Glutamatergic neuron (in vitro differentiated cells): ENCODE measurements around the gene SMC1B. TPM values are rescaled to one million over a fixed set of nuclear protein-coding genes. Genes with fewer than 3 reads are reported as not detected.
A peak's percentile ranks its signal among the peaks of the same experiment; 100 is the strongest.

Experiments used
- DNase-seq: peaks from one replicate; pipeline ENCODE4 v3.0.0; 2022
- H3K27ac Mint-ChIP-seq: one replicate; pipeline ENCODE4 v1.8.0; 2020; ENCODE audit warnings: mild to moderate bottlenecking, mixed read lengths, inconsistent platforms; ENCODE audit not compliant: unreplicated experiment
- H3K27me3 Mint-ChIP-seq: one replicate; pipeline ENCODE4 v1.8.0; 2020; ENCODE audit warnings: mild to moderate bottlenecking, moderate library complexity, mixed read lengths, inconsistent platforms; ENCODE audit not compliant: unreplicated experiment
- H3K36me3 Mint-ChIP-seq: one replicate; pipeline ENCODE4 v1.8.0; 2020; ENCODE audit warnings: mild to moderate bottlenecking, mixed read lengths, inconsistent platforms; ENCODE audit not compliant: unreplicated experiment
- H3K4me1 Mint-ChIP-seq: one replicate; pipeline ENCODE4 v1.8.0; 2020; ENCODE audit warnings: mild to moderate bottlenecking, low read depth, mixed read lengths, inconsistent platforms; ENCODE audit not compliant: unreplicated experiment
- H3K4me3 Mint-ChIP-seq: one replicate; pipeline ENCODE4 v1.8.0; 2020; ENCODE audit warnings: mild to moderate bottlenecking, mixed read lengths, inconsistent platforms; ENCODE audit not compliant: unreplicated experiment
- H3K9me3 Mint-ChIP-seq: one replicate; pipeline ENCODE4 v1.8.0; 2020; ENCODE audit warnings: mild to moderate bottlenecking, moderate library complexity, mixed read lengths, inconsistent platforms; ENCODE audit not compliant: unreplicated experiment
- CTCF ChIP-seq: fragments of 200-600 bp; sonication (generic); IDR thresholded peaks from one replicate; pipeline ENCODE4 v1.5.0; 2021; ENCODE audit not compliant: partially characterized antibody, unreplicated experiment
- total RNA-seq: library from RNA; stranded (reverse); fragmentation: NEBNext Ultra II Directional; extraction: Animal tissue kit (Norgen Biotek cat#: 25700); gene quantifications from one replicate; pipeline ENCODE4 v1.2.1, GENCODE V29; 2021; ENCODE audit not compliant: unreplicated experiment

SMC1B gene
- total RNA-seq, 1 donor from 2014 or later: not detected

GRCh38 chr22:45334528-45334927, 78.9 kb downstream of the SMC1B start:
- H3K9me3 Mint-ChIP-seq: peaks cover 9% of the 10 kb centered on the region
- H3K36me3 Mint-ChIP-seq: no peaks in the 10 kb centered on the region
- no peak for DNase-seq
- H3K27me3 Mint-ChIP-seq: peaks cover 6% of the 10 kb centered on the region
- H3K27ac Mint-ChIP-seq: no peak overlapping the region
- TF ChIP-seq CTCF: no peak
- no peak overlapping the region for H3K4me3 Mint-ChIP-seq
- peaks cover 9% of the 10 kb centered on the region for H3K4me1 Mint-ChIP-seq

- no peak overlapping the region for H3K27ac Mint-ChIP-seq
- no peak overlapping the region for H3K4me3 Mint-ChIP-seq
- peaks cover 12% of the 10 kb centered on the region for H3K4me1 Mint-ChIP-seq
- peaks cover 9% of the 10 kb centered on the region for H3K27me3 Mint-ChIP-seq
- peaks cover 13% of the 10 kb centered on the region for H3K9me3 Mint-ChIP-seq
- no peak for TF ChIP-seq CTCF
- no peak for DNase-seq
- no peaks in the 10 kb centered on the region for H3K36me3 Mint-ChIP-seq
Observed at GRCh38 chr22:45334068-45334467, 79.3 kb downstream of the SMC1B start.

- Mint-ChIP-seq H3K27me3 (peaks cover 9% of the 10 kb centered on the region), H3K36me3 (no peaks in the 10 kb centered on the region), H3K4me3 (no peak overlapping the region), H3K4me1 (peaks cover 12% of the 10 kb centered on the region), H3K9me3 (peaks cover 16% of the 10 kb centered on the region), H3K27ac (peak overlapping the region; percentile 33)
- no peak for DNase-seq
- no peak for TF ChIP-seq CTCF
Observed at GRCh38 chr22:45332001-45332400, 81.4 kb downstream of the SMC1B start.

- Mint-ChIP-seq H3K4me3 (no peak overlapping the region), H3K9me3 (peaks cover 16% of the 10 kb centered on the region), H3K27me3 (peaks cover 9% of the 10 kb centered on the region), H3K36me3 (no peaks in the 10 kb centered on the region), H3K27ac (peak overlapping the region; percentile 33), H3K4me1 (peaks cover 12% of the 10 kb centered on the region)
- DNase-seq: no peak
- TF ChIP-seq CTCF: no peak
Observed at GRCh38 chr22:45331486-45331885, 81.9 kb downstream of the SMC1B start.

GRCh38 chr22:45330548-45330947, 82.9 kb downstream of the SMC1B start:
- no peak for TF ChIP-seq CTCF
- Mint-ChIP-seq H3K36me3 (peaks cover 1% of the 10 kb centered on the region), H3K27me3 (peaks cover 9% of the 10 kb centered on the region), H3K9me3 (peaks cover 16% of the 10 kb centered on the region), H3K27ac (peak overlapping the region; percentile 98), H3K4me3 (no peak overlapping the region), H3K4me1 (peaks cover 12% of the 10 kb centered on the region)
- DNase-seq: no peak
